Fibroblast of lung (primary cell): ENCODE data around the gene ENTHD1. TPM values are rescaled to one million over a fixed set of nuclear protein-coding genes. Genes with fewer than 3 reads are reported as not detected.

ENCODE experiments used
- DNase-seq, 2 donors: peaks; one replicate each; pipeline versions ENCODE4 v3.0.0 to v3.0.0-alpha.2; 2010; ENCODE audit warnings: low read depth in 2 of 2
- H2AFZ ChIP-seq: 2 replicates; pipeline ENCODE4 v1.5.1; 2012; ENCODE audit warnings: low read length, control low read depth, inconsistent platforms
- H3K27ac ChIP-seq: 2 replicates; pipeline ENCODE4 v1.5.1; 2011; ENCODE audit warnings: low read length, control low read depth; ENCODE audit not compliant: insufficient read depth
- H3K27me3 ChIP-seq: 2 replicates; pipeline ENCODE4 v1.5.1; 2011; ENCODE audit warnings: mild to moderate bottlenecking, low read length; ENCODE audit not compliant: control insufficient read depth, insufficient read depth
- H3K36me3 ChIP-seq: 2 replicates; pipeline ENCODE4 v1.5.1; 2011; ENCODE audit warnings: low read length; ENCODE audit not compliant: control insufficient read depth, insufficient read depth
- H3K4me1 ChIP-seq: 2 replicates; pipeline ENCODE4 v1.5.1; 2011; ENCODE audit warnings: low read length; ENCODE audit not compliant: control insufficient read depth, insufficient read depth; ENCODE audit errors: extremely low read depth
- H3K4me2 ChIP-seq: 2 replicates; pipeline ENCODE4 v1.5.1; 2011; ENCODE audit warnings: low read length, control low read depth; ENCODE audit not compliant: insufficient read depth; ENCODE audit errors: extremely low read depth
- H3K4me3 ChIP-seq, 4 experiments: fragments of 200-600 bp in 1 of 4; sonication (generic) in 1 of 4; replicated peaks in 1 of 4; 2 replicates each; pipeline ENCODE4 v1.5.1; 2011 to 2016; ENCODE audit warnings: low read length in 4 of 4, low read depth in 3 of 4, mild to moderate bottlenecking in 3 of 4, control low read depth in 2 of 4, inconsistent platforms in 1 of 4, mixed read lengths in 1 of 4; ENCODE audit not compliant: insufficient read depth in 1 of 4; ENCODE audit errors: control extremely low read depth in 1 of 4
- H3K79me2 ChIP-seq: 2 replicates; pipeline ENCODE4 v1.5.1; 2012; ENCODE audit warnings: mild to moderate bottlenecking, low read length, inconsistent platforms; ENCODE audit not compliant: control insufficient read depth, insufficient read depth
- H3K9ac ChIP-seq: 2 replicates; pipeline ENCODE4 v1.5.1; 2011; ENCODE audit warnings: mild to moderate bottlenecking, low read length, control low read depth; ENCODE audit not compliant: insufficient read depth
- H3K9me3 ChIP-seq: 2 replicates; pipeline ENCODE4 v1.5.1; 2012; ENCODE audit warnings: low read depth, low read length; ENCODE audit not compliant: control insufficient read depth, insufficient read depth
- H4K20me1 ChIP-seq: 2 replicates; pipeline ENCODE4 v1.5.1; 2011; ENCODE audit warnings: low read length; ENCODE audit not compliant: control insufficient read depth, insufficient read depth; ENCODE audit errors: extremely low read depth
- EZH2 ChIP-seq: IDR thresholded peaks from 2 replicates; pipeline ENCODE4 v1.5.1; 2012; ENCODE audit warnings: low read length, control low read depth, mild to moderate bottlenecking; ENCODE audit errors: missing control alignments
- polyA plus RNA-seq, 2 donors: library from polyadenylated mRNA; depleted of rRNA in 1 of 2; stranded (reverse) in 1 of 2; unstranded in 1 of 2; fragments of >200 nt; gene quantifications; 2 replicates each; pipeline ENCODE4 v1.2.1, GENCODE V29; 2011 to 2012; ENCODE audit warnings: missing spikeins in 1 of 2
- total RNA-seq: library from RNA; depleted of rRNA; stranded (reverse); fragments of >200 nt; gene quantifications from 2 replicates; pipeline ENCODE4 v1.2.1, GENCODE V29; 2014
- TF ChIP-seq, protein P1 (sequence below), 2 donors: IDR thresholded peaks in 1 of 2; conservative IDR thresholded peaks in 1 of 2; 1 replicate in 1 of 2; 2 replicates in 1 of 2; pipeline ENCODE4 v1.5.1; 2011 to 2012; ENCODE audit warnings: low read length in 2 of 2, control low read depth in 1 of 2, inconsistent platforms in 1 of 2, low read depth in 1 of 2, mild to moderate bottlenecking in 1 of 2

ENTHD1 gene
- total and polyA plus RNA-seq, 2 donors (not counting 1 experiment from before 2014, with no cell fraction given) = not detected

DNA sequence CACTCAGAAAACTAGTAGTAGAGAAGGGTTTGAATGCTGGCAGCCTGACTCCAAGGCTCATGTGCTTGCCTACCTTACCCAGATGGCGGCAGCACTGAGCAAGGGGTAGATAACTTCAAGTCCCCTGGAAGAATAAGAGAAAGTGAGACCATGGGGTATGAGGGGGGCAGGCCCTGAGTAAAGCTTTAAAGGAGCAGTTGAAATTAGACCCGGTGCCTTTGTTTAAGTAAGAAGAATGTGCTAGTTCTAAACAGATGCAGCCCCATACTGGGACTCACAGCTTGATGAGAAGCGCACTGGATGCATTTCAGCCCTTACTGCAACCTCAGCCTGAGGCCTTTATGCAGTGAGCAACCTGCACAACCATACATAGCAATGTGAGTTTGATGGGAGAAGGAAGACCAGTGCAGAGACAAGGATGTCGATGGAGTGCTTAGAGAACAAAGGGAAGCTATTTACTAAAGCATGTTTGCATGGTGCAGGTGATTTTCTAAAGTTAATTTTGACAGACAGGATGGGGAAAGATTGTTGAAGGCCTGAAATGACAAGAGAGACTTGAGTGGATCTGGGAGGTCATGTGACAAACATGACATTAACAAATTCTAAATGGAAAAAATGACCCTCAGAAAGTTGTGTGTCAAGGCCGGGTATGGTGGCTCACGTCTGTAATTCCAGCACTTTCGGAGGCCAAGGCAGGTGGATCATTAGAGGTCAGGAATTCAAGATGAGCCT lies 39.5 kb upstream of the ENTHD1 start:
- Histone ChIP-seq H2AFZ (no peak overlapping the region), H3K36me3 (no peaks in the 10 kb centered on the region), H3K4me2 (no peak overlapping the region), H3K4me1 (no peaks in the 10 kb centered on the region), H3K79me2 (no peaks in the 10 kb centered on the region), H3K27ac (no peak overlapping the region), H4K20me1 (no peaks in the 10 kb centered on the region), H3K9me3 (no peaks in the 10 kb centered on the region), H3K9ac (no peak overlapping the region), H3K4me3 (no peak overlapping the region), H3K27me3 (peaks cover 9% of the 10 kb centered on the region)
- DNase-seq = no peak
- TF ChIP-seq, protein P1, sequence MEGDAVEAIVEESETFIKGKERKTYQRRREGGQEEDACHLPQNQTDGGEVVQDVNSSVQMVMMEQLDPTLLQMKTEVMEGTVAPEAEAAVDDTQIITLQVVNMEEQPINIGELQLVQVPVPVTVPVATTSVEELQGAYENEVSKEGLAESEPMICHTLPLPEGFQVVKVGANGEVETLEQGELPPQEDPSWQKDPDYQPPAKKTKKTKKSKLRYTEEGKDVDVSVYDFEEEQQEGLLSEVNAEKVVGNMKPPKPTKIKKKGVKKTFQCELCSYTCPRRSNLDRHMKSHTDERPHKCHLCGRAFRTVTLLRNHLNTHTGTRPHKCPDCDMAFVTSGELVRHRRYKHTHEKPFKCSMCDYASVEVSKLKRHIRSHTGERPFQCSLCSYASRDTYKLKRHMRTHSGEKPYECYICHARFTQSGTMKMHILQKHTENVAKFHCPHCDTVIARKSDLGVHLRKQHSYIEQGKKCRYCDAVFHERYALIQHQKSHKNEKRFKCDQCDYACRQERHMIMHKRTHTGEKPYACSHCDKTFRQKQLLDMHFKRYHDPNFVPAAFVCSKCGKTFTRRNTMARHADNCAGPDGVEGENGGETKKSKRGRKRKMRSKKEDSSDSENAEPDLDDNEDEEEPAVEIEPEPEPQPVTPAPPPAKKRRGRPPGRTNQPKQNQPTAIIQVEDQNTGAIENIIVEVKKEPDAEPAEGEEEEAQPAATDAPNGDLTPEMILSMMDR (conservative IDR thresholded peaks at IDR 0.05 in 1 of 2, IDR thresholded peaks at IDR 0.05 in 1 of 2; ENCODE audit: low read depth in 1 of 2, low read length in 2 of 2) = peak; percentile 35 to 56
- no peak for TF ChIP-seq EZH2

GRCh38 chr22:39932166-39932565 lies 38.6 kb upstream of the ENTHD1 start:
- Histone ChIP-seq H3K4me1 (no peaks in the 10 kb centered on the region), H4K20me1 (no peaks in the 10 kb centered on the region), H3K79me2 (no peaks in the 10 kb centered on the region), H3K9ac (no peak overlapping the region), H3K36me3 (no peaks in the 10 kb centered on the region), H3K27ac (no peak overlapping the region), H3K4me2 (no peak overlapping the region), H2AFZ (no peak overlapping the region), H3K27me3 (peaks cover 16% of the 10 kb centered on the region), H3K9me3 (no peaks in the 10 kb centered on the region), H3K4me3 (no peak overlapping the region)
- DNase-seq = no peak
- TF ChIP-seq EZH2 = no peak
- TF ChIP-seq, protein P1 (conservative IDR thresholded peaks at IDR 0.05 in 1 of 2, IDR thresholded peaks at IDR 0.05 in 1 of 2; ENCODE audit: low read depth in 1 of 2, low read length in 2 of 2) = no peak

DNA sequence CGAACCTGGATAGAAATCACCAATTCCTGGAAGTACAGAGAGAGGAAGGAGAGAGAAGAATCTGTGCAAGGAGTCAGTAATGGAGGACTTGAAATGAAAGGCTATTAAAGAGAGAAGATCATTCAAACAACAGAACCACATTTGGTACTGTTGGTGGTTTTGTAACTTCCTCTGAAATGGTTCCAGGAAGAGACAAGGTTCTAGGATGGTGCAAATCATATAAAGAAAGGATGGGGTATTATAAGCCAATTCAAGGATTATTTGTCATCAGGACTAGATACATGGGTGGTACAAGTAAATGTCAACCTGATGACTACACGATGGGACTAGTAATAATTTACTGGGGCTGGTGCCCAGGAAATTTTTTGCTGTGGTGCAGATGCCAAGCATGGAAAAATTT lies 37.7 kb upstream of the ENTHD1 start:
- TF ChIP-seq EZH2 = no peak
- TF ChIP-seq, protein P1 (conservative IDR thresholded peaks at IDR 0.05 in 1 of 2, IDR thresholded peaks at IDR 0.05 in 1 of 2; ENCODE audit: low read depth in 1 of 2, low read length in 2 of 2) = no peak
- Histone ChIP-seq H3K9ac (no peak overlapping the region), H3K4me3 (no peak overlapping the region), H3K36me3 (no peaks in the 10 kb centered on the region), H3K27me3 (peaks cover 25% of the 10 kb centered on the region), H3K9me3 (no peaks in the 10 kb centered on the region), H3K27ac (no peak overlapping the region), H2AFZ (no peak overlapping the region), H3K4me1 (no peaks in the 10 kb centered on the region), H3K4me2 (no peak overlapping the region), H4K20me1 (no peaks in the 10 kb centered on the region), H3K79me2 (no peaks in the 10 kb centered on the region)
- DNase-seq = no peak
